Naive thymus-derived CD4-positive, alpha-beta T cell (primary cell): ENCODE data around the gene NEUROD4. TPM values are rescaled to one million over a fixed set of nuclear protein-coding genes. Genes with fewer than 3 reads are reported as not detected.

Experiments used
- ATAC-seq: fragments of 150-1000 bp; cut with Tn5 transposase; 2 replicates; pipeline ENCODE4 v1.10.0; 2021; ENCODE audit warnings: mild to moderate bottlenecking, moderate library complexity
- CTCF ChIA-PET: fragments of 350-600 bp; sonication (Branson Sonifier 250); formaldehyde crosslinking; loops from one replicate; lab custom pipeline; 2021; ENCODE audit warnings: antibody characterized with exemption; lab: Charles Lee
- POLR2A ChIA-PET: fragments of 350-600 bp; sonication (Branson Sonifier 250); formaldehyde crosslinking; loops from one replicate; lab custom pipeline; 2021; ENCODE audit warnings: antibody characterized with exemption, inconsistent platforms; lab: Charles Lee
- DNase-seq, 9 donors: peaks; one replicate each; pipeline versions ENCODE4 v3.0.0 to v3.0.0-alpha.2; 2020 to 2022; ENCODE audit warnings: mixed read lengths in 1 of 9
- H3K27ac ChIP-seq: one replicate; pipeline ENCODE4 v1.7.0; 2013; ENCODE audit warnings: mild to moderate bottlenecking, low read depth, low read length, moderate library complexity
- H3K27me3 ChIP-seq, 2 donors: one replicate each; pipeline ENCODE4 v1.7.0; 2013; ENCODE audit warnings: low read length in 2 of 2, mild to moderate bottlenecking in 2 of 2, moderate library complexity in 2 of 2; ENCODE audit not compliant: control insufficient read depth in 2 of 2, insufficient read depth in 2 of 2
- H3K36me3 ChIP-seq, 3 experiments: 1 replicate in 2 of 3; 2 replicates in 1 of 3; pipeline ENCODE4 v1.7.0; 2013; ENCODE audit warnings: low read length in 3 of 3, mild to moderate bottlenecking in 3 of 3, moderate library complexity in 1 of 3; ENCODE audit not compliant: insufficient read depth in 3 of 3, control insufficient read depth in 2 of 3
- H3K4me1 ChIP-seq, 2 donors: one replicate each; pipeline ENCODE4 v1.7.0; 2013; ENCODE audit warnings: low read length in 2 of 2, mild to moderate bottlenecking in 2 of 2, moderate library complexity in 1 of 2; ENCODE audit not compliant: control insufficient read depth in 2 of 2, insufficient read depth in 2 of 2
- H3K4me3 ChIP-seq: 2 replicates; pipeline ENCODE4 v1.7.0; 2013; ENCODE audit warnings: mild to moderate bottlenecking, low read length
- H3K9me3 ChIP-seq, 3 experiments: 1 replicate in 2 of 3; 2 replicates in 1 of 3; pipeline ENCODE4 v1.7.0; 2013; ENCODE audit warnings: low read length in 3 of 3; ENCODE audit not compliant: control insufficient read depth in 2 of 3
- H3K27ac Mint-ChIP-seq, 9 donors: one replicate each; pipeline ENCODE4 v1.8.0; 2020 to 2022; ENCODE audit warnings: mixed read lengths in 9 of 9, mild to moderate bottlenecking in 8 of 9, moderate library complexity in 5 of 9, inconsistent platforms in 2 of 9
- H3K27me3 Mint-ChIP-seq, 5 donors: one replicate each; pipeline ENCODE4 v1.8.0; 2021 to 2022; ENCODE audit warnings: mixed read lengths in 5 of 5, mild to moderate bottlenecking in 1 of 5
- H3K36me3 Mint-ChIP-seq, 5 donors: one replicate each; pipeline ENCODE4 v1.8.0; 2020 to 2022; ENCODE audit warnings: mixed read lengths in 5 of 5, mild to moderate bottlenecking in 3 of 5, inconsistent platforms in 1 of 5
- H3K4me1 Mint-ChIP-seq, 7 donors: one replicate each; pipeline ENCODE4 v1.8.0; 2020 to 2022; ENCODE audit warnings: mixed read lengths in 7 of 7, mild to moderate bottlenecking in 3 of 7, inconsistent platforms in 1 of 7
- H3K4me3 Mint-ChIP-seq, 10 donors: one replicate each; pipeline ENCODE4 v1.8.0; 2020 to 2022; ENCODE audit warnings: mild to moderate bottlenecking in 10 of 10, mixed read lengths in 10 of 10, moderate library complexity in 6 of 10, inconsistent platforms in 2 of 10
- H3K9me3 Mint-ChIP-seq, 11 donors: one replicate each; pipeline ENCODE4 v1.8.0; 2020 to 2022; ENCODE audit warnings: mixed read lengths in 11 of 11, mild to moderate bottlenecking in 4 of 11, inconsistent platforms in 1 of 11, moderate library complexity in 1 of 11
- intact Hi-C, 2 donors: fragments of 100-400 bp; cut with micrococcal nuclease; formaldehyde crosslinking; loops; one replicate each; pipeline ENCODE4 v1.15.1; 2023
- polyA plus RNA-seq, 2 donors: library from polyadenylated mRNA; unstranded; fragments of 300-500 nt; fragmentation: Illumina TruSeq; gene quantifications; one replicate each; pipeline ENCODE4 v1.2.3, GENCODE V29; 2021
- total RNA-seq, 6 experiments: library from RNA in 5 of 6; stranded (reverse) in 5 of 6; gene quantifications; 1 replicate in 5 of 6; 2 replicates in 1 of 6; pipeline ENCODE4 v1.2.3 and lab custom pipeline; 2021 to 2026

The NEUROD4 gene
- total and polyA plus RNA-seq, 7 experiments from 2014 or later = 0.11 TPM; not detected in 6

GRCh38 chr12:55037351-55037987 lies 17.7 kb downstream of the NEUROD4 start:
- H3K27me3 ChIP-seq = no peaks in the 10 kb centered on the region
- no peak overlapping the region for H3K4me3 ChIP-seq
- Mint-ChIP-seq H3K9me3 (peaks cover 0 to 12% (median 0%) of the 10 kb centered on the region in 11 donors), H3K36me3 (peaks cover 0 to 4% (median 3%) of the 10 kb centered on the region in 5 donors), H3K27me3 (peaks cover 0 to 29% (median 0%) of the 10 kb centered on the region in 5 donors), H3K4me3 (peak overlapping the region in 9 of 10 donors; percentile 45 to 87 (median 76)), H3K4me1 (peaks cover 17 to 67% (median 65%) of the 10 kb centered on the region in 7 donors), H3K27ac (peak overlapping the region in 8 of 9 donors; percentile 67 to 90 (median 80))
- H3K27ac ChIP-seq = no peak overlapping the region
- ATAC-seq (no peak), DNase-seq (no peak)
- ChIA-PET POLR2A (interaction anchor here (0.6 to 1.9 kb wide), 8 partner anchors 9 to 757 kb away, joined by 3 to 12 read pairs (median 4); partner anchors contain the start of genes CBX5, HNRNPA1 and TESPA1), CTCF (interaction anchor here (1.1 to 3.7 kb wide), 5 partner anchors 31 to 45 kb away, joined by 4 to 15 read pairs (median 7); no protein-coding TSS in a partner anchor)
- H3K4me1 ChIP-seq = peaks cover 15 to 46% of the 10 kb centered on the region in 2 donors
- intact Hi-C loops = loop anchor here in 1 of 2 donors (2.0 kb wide), 1 partner anchor 45 kb away; no protein-coding TSS in a partner anchor
- no peaks in the 10 kb centered on the region for H3K9me3 ChIP-seq
- H3K36me3 ChIP-seq = no peaks in the 10 kb centered on the region

- Histone ChIP-seq H3K36me3 (no peaks in the 10 kb centered on the region), H3K4me1 (peaks cover 15 to 44% of the 10 kb centered on the region in 2 donors), H3K27me3 (no peaks in the 10 kb centered on the region), H3K27ac (no peak overlapping the region), H3K4me3 (no peak overlapping the region), H3K9me3 (no peaks in the 10 kb centered on the region)
- DNase-seq (no peak), ATAC-seq (no peak)
- H3K4me1 Mint-ChIP-seq = peaks cover 17 to 66% (median 61%) of the 10 kb centered on the region in 7 donors
- ChIA-PET CTCF (interaction anchor here (0.8 to 1.0 kb wide), 2 partner anchors 28 to 47 kb away, joined by 3 to 4 read pairs; no protein-coding TSS in a partner anchor), POLR2A (no interaction called here)
- H3K4me3 Mint-ChIP-seq = peak overlapping the region in 2 of 10 donors; percentile 4 to 16
- H3K27ac Mint-ChIP-seq = peak overlapping the region in 7 of 9 donors; percentile 3 to 81 (median 47)
- H3K27me3 Mint-ChIP-seq = peaks cover 0 to 29% (median 0%) of the 10 kb centered on the region in 5 donors
- intact Hi-C loops = no loop called here
- peaks cover 0 to 12% (median 0%) of the 10 kb centered on the region in 11 donors for H3K9me3 Mint-ChIP-seq
- peaks cover 0 to 4% (median 3%) of the 10 kb centered on the region in 5 donors for H3K36me3 Mint-ChIP-seq
Observed at GRCh38 chr12:55039395-55040354, 19.9 kb downstream of the NEUROD4 start.

DNA sequence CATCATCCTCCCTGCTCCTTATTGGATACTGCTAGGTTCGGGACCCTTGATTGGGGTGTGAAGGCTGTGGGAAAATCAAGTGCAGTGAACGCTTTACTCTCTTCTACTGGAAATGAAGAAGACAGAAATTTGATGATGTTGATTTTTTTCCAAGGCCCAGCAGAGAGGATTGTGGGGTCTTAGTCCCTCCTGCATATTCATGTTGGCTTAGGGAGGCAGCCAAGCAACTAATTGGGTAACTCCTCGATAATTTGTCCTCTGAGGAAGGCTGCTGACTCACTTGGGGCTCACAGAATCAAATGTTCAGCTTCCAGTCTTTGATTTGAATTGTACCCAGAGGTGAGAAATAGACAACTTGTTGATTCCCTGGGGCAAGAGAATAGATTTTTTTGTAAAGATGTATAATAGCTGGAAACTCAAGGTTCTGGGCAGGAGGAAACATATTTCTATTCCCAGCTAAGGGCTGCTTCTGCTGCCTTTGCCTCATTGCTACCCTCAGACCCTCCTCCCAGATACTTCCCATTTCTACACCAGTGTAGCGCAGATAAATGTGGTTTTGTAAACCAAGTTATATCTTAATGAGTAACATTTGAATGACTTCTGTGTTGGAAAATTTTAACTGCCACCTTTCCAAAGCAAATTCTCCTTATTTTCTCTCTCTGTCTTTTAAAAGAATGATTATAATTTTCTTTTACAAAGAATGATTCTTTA lies 21.7 kb downstream of the NEUROD4 start:
- H3K36me3 ChIP-seq = no peaks in the 10 kb centered on the region
- no peaks in the 10 kb centered on the region for H3K9me3 ChIP-seq
- peak; percentile 46 for ATAC-seq
- no peaks in the 10 kb centered on the region for H3K27me3 ChIP-seq
- peaks cover 8 to 28% of the 10 kb centered on the region in 2 donors for H3K4me1 ChIP-seq
- Mint-ChIP-seq H3K4me1 (peaks cover 4 to 48% (median 43%) of the 10 kb centered on the region in 7 donors), H3K36me3 (peaks cover 0 to under 1% (median 0%) of the 10 kb centered on the region in 5 donors), H3K27ac (no peak overlapping the region), H3K9me3 (peaks cover 0 to under 1% (median 0%) of the 10 kb centered on the region in 11 donors), H3K4me3 (no peak overlapping the region), H3K27me3 (peaks cover 0 to 29% (median 0%) of the 10 kb centered on the region in 5 donors)
- no peak overlapping the region for H3K27ac ChIP-seq
- POLR2A ChIA-PET = interaction anchor here (0.6 to 1.5 kb wide), 2 partner anchors 8 to 66 kb away, joined by 4 read pairs; no protein-coding TSS in a partner anchor
- intact Hi-C loops = no loop called here
- DNase-seq = no peak
- H3K4me3 ChIP-seq = no peak overlapping the region
- CTCF ChIA-PET = interaction anchor here (0.6 to 1.2 kb wide), 2 partner anchors 26 to 290 kb away, joined by 3 to 6 read pairs; no protein-coding TSS in a partner anchor

- Histone ChIP-seq H3K27ac (no peak overlapping the region), H3K4me1 (peaks cover 0 to 9% of the 10 kb centered on the region in 2 donors), H3K4me3 (no peak overlapping the region), H3K9me3 (no peaks in the 10 kb centered on the region), H3K27me3 (no peaks in the 10 kb centered on the region), H3K36me3 (no peaks in the 10 kb centered on the region)
- intact Hi-C loops = no loop called here
- DNase-seq (no peak), ATAC-seq (peak; percentile 64)
- Mint-ChIP-seq H3K27ac (no peak overlapping the region), H3K4me3 (no peak overlapping the region), H3K9me3 (no peaks in the 10 kb centered on the region), H3K27me3 (peaks cover 0 to 25% (median 0%) of the 10 kb centered on the region in 5 donors), H3K4me1 (peaks cover 0 to 27% (median 22%) of the 10 kb centered on the region in 7 donors), H3K36me3 (no peaks in the 10 kb centered on the region)
- POLR2A ChIA-PET = interaction anchor here (0.8 to 1.4 kb wide), 2 partner anchors 9 to 11 kb away, joined by 4 read pairs; no protein-coding TSS in a partner anchor
- CTCF ChIA-PET = interaction anchor here (1.1 kb wide), 1 partner anchor 28 kb away, joined by 4 read pairs; no protein-coding TSS in a partner anchor
Observed at GRCh38 chr12:55043542-55043941, 23.8 kb downstream of the NEUROD4 start.

DNA sequence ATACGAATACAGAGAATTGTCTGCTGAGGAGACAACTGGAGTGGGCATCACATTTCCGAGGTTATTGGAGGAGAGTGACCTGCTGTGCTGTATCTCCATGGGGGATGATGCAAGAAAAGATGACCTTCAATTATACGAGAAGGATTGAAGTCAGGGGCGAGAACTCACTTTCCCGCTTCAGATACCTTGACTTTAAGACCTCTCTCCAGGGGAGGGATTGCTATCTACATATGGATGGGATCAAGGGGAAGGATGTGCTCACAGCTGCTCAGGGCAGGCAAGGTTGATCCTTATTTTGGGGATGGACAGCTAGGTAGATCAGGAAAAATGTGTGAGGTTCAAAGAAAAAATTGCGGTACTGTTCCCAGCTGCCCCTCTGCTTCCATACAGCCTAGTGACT lies 24.4 kb downstream of the NEUROD4 start:
- Histone ChIP-seq H3K36me3 (no peaks in the 10 kb centered on the region), H3K9me3 (no peaks in the 10 kb centered on the region), H3K27ac (no peak overlapping the region), H3K4me3 (no peak overlapping the region), H3K4me1 (peaks cover 0 to 4% of the 10 kb centered on the region in 2 donors), H3K27me3 (no peaks in the 10 kb centered on the region)
- POLR2A ChIA-PET = interaction anchor here (0.8 to 1.4 kb wide), 2 partner anchors 10 to 11 kb away, joined by 4 read pairs; no protein-coding TSS in a partner anchor
- no peaks in the 10 kb centered on the region for H3K9me3 Mint-ChIP-seq
- peaks cover 0 to 20% (median 0%) of the 10 kb centered on the region in 5 donors for H3K27me3 Mint-ChIP-seq
- DNase-seq (no peak), ATAC-seq (no peak)
- no peak overlapping the region for H3K27ac Mint-ChIP-seq
- CTCF ChIA-PET = interaction anchor here (1.1 kb wide), 1 partner anchor 342 kb away, joined by 3 read pairs; no protein-coding TSS in a partner anchor
- no peak overlapping the region for H3K4me3 Mint-ChIP-seq
- peaks cover 0 to 21% (median 16%) of the 10 kb centered on the region in 7 donors for H3K4me1 Mint-ChIP-seq
- no peaks in the 10 kb centered on the region for H3K36me3 Mint-ChIP-seq
- intact Hi-C loops = no loop called here
